ENCODE data around the gene MYO10.
"Not testable (repeated sequence)": the region's sequence is repeated elsewhere in the genome, so short reads cannot be mapped to it uniquely, and the experiment has no call there.

Gene MYO10

DNA sequence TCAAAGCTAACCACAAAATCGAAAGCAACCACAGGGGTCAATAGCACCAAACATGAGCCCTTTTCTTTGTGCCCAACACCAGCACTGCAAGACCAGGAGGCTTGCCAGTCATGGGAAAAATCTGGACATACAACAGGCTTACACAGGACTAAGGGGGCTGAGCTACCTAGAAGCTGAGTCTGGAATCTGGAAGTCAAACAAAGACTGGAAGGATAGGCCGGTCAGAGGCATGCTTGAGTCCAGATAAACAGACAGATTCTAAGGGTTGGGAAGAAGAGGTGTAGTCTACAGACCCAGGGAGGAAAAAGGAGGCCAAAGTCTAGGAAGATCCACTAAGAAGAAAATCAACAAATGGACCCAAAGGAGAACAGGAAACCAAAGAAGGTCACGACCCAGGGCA, 73.3 kb downstream of the MYO10 start:
- no peak for DNase-seq (ENCODE audit: low spot score)

DNA sequence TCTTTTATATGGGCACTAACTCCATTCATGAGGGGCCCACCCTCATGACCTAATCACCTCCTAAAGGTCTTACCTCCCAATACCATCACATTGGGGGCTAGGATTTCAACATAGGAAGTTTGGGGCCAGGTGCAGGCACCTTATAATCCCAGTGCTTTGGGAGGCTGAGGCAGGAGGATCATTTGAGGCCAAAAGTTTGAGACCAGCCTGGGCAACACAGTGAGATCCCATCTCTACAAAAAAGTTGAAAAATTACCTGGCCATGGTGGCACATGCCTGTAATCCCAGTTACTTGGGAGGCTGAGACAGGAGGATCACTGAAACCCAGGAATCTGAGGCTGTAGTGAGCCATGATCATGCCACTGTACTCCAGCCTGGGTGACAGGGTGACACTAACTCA, 76.7 kb downstream of the MYO10 start:
- DNase-seq (ENCODE audit: low spot score), result no peak

DNA sequence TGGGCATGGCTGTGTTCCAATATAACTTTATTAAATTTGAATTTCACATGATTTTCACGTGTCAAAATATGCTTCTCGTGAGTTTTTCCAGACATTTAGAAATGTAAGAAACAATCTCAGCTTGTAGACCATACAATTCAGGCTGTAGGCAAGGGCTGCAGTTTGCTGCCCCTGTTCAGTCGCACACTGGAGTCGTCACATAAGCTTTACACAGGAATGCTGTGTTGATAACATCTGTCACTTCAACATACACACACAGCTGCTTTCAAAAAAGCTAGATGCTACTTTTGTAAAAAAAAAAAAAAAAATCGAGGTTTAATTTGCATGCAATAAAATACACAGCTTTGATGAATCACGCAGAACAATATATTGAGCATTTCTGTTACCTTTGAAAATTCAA, 77.9 kb downstream of the MYO10 start:
- no peak for DNase-seq (ENCODE audit: low spot score)

DNA sequence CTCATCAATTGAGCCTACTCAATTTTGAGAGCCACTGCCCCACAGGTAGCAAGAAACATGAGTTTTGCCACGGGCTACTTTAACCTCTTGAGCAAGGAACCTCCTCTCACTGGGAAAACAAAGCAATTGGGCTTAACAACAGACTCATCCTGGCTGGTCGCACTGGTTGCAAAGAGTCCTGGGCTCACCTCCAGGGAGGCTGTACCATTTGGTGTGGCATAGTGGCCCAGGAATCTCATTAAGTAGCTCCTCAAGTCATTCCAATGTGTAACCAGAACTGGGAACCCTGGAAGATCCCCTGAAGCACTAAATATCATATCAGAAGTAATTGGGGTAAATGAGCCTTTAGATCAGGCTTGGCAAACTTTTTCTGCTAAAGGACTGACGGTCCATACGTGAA, 78.5 kb downstream of the MYO10 start:
- no peak for DNase-seq (ENCODE audit: low spot score)

DNA sequence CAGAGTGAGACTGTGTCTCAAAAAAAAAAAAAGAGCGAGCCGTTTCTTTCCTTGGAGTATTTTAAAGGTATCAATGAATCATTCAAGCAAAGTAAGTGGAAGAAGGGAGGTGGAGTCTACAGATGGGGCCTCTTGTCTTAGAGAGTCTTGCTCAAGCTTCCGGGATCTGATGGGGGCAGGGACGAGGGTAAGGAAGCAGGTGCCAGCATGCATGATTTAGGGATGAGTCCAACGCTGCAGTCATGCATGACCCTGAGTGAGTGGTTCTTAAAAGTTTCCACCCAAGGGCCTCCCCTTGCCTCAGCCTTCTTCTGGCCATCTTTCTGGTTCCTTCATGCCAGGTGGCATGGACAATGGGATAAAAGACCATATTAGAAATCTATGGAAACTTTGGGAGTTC, 79.6 kb downstream of the MYO10 start:
- no peak for DNase-seq (ENCODE audit: low spot score)

DNA sequence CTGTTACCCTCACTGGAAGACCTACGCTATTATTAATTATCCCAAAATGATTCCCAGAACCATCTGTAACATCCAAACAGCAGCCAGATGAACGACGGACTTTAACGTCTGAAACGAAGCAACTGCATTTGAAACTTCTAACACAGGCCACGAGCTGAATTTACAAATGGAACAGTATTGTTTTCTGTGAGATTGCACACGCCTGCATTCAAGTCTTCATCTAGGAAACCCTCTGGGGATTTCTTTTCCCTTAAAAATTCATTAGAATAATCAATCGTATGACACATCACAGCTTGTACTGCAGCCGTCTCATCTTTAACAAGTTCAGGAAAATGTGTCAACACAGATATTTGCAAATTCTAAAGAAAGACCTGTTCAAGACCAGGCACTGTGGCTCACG, 80.2 kb downstream of the MYO10 start:
- DNase-seq (ENCODE audit: low spot score), result no peak

DNA sequence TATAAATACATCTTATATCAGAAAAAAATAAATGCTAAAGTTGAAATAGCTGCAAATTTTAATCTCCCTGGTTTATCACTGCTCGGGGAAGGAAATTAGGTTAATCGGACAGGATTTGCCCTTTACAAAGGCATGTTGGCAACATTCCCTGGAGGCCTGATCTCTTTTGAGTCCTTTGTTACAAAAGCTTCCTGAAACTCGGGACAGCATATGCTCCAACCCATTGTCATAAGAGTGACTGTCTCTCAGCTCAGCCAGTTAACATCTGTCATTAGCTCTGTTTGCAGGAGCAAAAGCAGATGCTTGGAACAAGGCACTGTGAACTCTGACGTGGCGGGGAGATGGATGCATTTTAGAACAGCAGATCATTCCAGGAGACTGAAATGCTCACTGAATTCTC, 80.6 kb downstream of the MYO10 start:
- DNase-seq (ENCODE audit: low spot score), result no peak

DNA sequence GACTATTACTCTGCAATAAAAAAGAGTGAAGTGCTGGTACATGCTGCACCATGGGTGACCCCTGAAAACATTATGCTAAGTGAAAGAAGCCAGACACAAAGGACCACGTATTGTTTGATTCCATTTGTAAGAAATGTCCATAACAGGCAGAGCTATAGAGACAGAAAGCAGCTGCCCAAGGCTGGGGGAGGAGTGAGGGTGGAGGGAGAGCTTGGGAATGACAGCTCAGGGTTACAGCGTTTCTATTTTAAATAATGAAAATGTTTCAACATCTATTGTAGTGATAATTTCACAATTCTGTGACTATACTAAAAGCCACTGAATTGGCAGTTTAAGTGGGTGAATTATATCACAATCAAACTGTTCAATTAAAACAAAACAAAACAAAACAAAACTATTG, 81.7 kb downstream of the MYO10 start:
- no peak for DNase-seq (ENCODE audit: low spot score)

DNA sequence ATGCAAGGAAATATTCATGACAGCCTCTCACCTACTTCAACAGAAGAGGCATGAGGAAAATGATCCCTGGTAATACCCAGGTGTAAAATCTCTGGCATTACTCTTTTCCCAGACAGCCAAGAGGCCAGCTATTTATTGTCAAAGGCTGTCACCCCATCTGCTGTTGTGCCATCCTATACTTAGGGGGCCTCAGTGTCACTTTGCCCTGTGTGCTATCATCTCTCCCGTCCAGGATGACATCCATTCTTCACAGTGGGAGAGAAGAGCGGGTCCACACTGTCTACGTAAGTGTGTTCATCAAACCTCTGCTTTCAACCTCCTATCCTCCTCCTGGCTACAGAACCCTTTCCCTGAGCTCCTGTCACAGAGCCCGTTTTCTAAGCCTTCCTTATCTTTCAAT, 82.6 kb downstream of the MYO10 start:
- no peak for DNase-seq (ENCODE audit: low spot score)

DNA sequence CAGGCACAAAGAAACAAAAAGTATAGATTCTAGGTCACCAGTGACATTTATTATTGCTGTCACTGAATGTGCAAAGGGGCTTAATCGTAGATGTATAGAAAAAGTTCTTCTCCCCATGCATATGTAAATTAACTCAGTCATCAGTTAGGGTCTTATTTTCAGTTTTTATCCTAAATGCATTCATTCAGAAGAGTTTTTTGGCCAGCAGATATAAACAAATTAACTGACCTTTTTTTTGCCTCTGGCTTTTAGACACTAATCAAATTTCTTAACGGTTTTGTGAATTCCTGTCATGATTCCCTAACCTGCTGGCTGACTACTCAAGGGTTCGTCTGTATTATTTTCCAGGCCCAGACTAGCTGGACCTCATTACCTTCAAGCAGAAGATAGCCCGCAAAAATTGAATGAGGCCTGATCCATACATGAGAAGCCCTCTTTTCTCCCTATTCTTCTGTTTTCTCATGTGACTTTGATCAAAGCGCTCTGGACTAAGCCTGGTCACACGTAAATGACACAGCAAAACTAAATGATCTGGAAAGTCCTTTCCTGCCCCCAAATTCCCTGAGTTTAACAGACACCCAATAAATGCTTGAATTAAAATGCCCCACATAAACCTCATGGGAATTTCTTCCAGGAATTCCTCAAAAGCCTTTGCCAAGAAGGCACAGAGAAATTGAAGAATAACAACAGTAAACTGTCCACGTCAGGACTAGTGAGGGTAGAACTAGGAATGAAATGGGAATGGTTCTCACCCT, 83.7 kb downstream of the MYO10 start:
- no peak for DNase-seq (ENCODE audit: low spot score)

DNA sequence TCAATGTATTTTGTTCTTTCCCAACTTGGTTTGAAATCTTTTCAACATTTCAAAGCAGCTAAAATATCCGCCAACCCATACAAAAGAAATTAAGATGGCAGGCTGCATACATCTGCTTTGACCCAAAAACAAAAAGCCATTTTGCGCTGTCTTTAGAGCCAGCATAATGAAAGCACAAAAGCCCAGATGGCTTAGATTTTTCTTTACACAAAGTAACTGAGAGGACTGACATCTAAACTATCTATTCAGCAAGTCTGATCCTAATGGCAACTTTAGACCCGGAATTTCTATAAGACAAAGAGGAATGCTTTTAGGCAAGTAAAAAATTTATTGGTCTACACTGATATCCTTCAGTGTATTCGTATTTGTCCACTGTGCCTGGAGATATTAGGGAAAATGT, 86.3 kb downstream of the MYO10 start:
- no peak for DNase-seq (ENCODE audit: low spot score)

DNA sequence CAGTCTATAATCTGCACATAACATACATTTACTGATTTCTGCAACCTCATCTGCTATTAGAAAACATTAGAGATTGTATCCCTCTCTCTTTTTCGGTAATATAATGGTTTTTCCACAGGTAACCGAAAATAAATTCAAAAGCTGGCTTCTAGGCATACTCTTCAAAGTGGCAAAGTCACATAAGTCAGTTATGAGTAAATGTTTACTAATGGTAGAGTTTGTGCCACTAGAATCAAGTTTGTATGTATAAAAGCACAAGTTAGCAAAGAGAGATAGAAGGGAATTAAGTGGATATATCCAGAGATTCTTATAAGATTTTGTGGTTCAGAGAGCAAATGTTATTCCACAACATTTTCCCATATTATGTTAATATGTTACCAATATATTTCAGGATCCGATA, 86.9 kb downstream of the MYO10 start:
- no peak for DNase-seq (ENCODE audit: low spot score)

DNA sequence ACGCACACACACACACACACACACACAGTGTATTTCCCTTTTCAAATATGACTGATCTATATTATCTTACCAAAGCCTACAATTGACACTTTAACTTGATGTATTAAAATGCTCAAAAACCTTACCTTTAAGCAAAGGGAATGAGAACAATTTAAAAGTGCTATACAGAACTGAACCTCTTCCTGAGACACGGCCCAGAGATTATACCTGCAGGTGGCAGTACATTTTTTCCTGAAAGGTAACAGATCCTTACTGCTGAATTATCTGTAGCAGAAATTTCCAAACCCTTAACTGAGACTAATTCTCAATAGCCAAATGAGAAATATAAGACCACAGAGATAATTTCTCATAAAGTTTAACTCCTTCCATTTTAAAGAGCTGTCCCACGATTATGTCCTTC, 91.1 kb downstream of the MYO10 start:
- no peak for DNase-seq (ENCODE audit: low spot score)

DNA sequence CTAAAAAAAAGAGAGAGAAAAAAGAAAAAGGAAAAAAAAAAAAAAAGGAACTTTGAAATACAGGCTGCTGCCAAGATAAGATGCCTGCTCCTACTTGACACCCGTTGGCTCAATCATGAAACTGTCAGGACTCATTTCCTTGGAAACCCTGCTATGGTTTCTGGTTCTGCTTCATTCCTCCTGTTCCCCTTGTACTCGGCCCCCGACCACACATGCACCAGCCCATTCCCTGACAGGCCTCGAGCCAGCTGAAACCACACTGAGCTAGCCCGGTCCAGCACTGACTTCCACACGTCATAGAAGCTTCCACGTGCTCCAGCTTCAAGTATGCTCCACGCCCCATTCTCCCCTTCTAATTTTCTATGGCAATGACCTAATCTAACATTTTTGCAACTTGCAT, 93.2 kb downstream of the MYO10 start:
- no peak for DNase-seq (ENCODE audit: low spot score)

DNA sequence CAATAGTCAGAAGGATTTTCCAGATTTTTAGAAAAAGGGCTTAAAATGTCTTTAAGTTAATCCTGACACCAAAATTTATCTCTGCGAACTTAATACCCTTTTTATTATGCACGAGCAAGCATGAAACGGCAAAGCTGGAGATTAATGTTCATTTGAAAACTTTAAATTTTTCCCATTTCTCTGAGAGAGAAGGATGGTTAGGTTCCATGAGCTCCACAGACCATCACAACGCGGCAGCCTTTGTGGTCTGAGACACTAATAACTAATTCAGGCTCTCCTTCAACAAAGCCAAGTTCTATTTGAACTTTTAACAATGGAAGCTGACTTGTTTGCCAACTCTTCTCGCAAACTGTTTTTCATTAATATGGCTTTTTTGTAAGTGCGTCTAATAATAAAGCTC, 94.7 kb downstream of the MYO10 start:
- no peak for DNase-seq (ENCODE audit: low spot score)

DNA sequence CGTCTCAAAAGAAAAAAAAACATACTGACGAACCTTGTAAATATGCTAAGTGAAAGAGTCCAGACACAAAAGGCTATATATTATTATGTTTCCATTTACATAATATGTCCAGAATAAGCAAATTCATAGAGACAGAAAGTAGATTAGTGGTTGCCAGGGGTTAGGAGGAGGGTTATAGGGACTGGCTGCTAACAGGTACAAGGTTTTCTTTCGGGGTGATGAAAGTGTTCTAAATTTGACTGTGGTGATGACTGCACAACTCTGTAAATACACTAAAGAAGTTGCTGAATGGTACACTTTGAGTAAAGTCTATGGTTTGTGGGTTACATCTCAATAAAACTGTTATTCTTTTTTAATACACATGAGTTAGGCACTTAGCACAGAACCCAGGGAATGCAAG, 98.8 kb downstream of the MYO10 start:
- no peak for DNase-seq (ENCODE audit: low spot score)

DNA sequence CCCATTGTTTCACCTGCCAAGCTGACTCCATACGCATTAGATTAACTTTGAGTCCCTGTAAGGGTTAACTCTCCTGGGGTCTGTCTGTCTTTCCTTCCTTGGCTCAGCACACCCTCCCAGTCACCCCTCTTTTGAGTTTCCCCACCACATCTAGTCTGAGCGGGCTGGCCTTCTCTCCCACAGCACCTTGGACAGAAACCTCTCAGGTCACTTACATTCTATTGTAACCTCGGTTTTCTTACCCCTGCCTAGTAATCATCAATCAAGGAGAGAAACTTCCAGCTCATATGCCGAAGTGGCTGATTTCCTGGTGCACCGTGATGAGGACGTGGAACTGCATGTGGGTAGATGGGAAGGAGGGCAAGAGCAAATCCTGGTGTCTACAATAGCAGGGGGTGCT, 102.1 kb downstream of the MYO10 start:
- no peak for DNase-seq (ENCODE audit: low spot score)

DNA sequence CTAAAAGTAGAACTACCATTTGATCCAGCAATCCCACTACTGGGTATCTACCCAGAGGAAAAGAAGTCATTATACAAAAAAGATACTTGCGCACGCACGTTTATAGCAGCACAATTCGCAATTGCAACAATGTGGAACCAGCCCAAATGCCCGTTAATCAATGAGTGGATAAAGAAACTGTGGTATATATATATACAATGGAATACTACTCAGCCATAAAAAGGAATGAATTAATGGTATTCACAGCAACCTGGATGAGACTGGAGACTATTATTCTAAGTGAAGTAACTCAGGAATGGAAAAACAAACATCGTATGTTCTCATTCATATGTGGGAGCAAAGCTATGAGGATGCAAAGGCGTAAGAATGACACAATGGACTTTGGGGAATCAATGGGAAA, 104.8 kb downstream of the MYO10 start:
- DNase-seq (ENCODE audit: low spot score), result not testable (repeated sequence)

DNA sequence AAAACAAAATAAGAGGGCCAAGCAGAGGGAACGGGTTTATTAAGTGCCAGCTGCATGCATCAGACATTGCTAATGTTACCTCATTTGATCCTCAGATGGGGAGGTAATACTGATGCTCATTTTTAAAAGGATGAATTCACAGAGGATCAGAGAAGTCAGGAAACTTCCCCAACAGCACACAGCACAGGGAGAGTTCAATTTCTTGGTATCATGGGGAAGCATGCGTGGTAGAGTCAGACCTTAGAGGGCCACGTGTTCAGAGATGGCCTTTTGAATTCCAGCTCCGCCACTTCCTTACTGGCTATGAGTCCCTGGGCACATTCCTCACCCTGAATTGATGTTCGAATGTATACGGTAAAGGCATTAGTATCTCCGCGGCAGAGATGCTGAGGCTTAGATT, 108.3 kb downstream of the MYO10 start:
- DNase-seq (ENCODE audit: low spot score), result no peak

DNA sequence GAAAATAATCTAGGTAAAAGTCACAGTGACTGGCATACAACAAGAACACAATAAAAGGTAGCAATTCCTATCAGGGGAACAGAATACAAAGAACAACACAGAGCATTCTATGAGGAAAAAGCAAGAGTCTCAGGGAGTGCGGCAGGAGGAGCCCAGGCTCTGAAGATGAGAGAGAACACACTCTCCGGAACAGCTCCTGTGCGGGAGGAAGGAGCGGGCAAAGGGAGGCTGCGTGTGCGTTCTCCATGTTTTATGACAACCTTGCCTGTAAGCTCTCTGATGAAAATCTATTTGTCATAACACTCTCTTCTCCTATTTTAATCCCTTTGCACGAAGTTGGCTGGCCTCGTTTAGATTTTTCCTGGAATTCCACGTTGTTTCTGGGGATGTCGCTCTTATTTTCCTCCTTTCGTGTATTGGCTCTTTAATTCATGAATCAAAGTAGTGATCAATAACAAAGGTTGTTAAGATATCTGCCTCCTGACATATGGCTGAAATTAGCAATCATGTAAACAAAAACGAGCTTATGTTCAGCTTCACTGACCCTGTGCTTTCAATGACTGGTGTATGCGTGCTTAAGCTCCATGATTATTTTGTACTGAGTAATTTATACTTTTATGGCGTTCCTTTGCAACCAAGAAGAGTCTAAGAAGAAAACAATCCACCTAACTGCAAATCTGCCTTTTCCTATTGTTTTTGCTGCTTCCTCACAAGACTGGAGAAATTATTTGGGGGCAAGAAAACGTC, 109.5 kb downstream of the MYO10 start:
- DNase-seq (ENCODE audit: low spot score), result no peak

DNA sequence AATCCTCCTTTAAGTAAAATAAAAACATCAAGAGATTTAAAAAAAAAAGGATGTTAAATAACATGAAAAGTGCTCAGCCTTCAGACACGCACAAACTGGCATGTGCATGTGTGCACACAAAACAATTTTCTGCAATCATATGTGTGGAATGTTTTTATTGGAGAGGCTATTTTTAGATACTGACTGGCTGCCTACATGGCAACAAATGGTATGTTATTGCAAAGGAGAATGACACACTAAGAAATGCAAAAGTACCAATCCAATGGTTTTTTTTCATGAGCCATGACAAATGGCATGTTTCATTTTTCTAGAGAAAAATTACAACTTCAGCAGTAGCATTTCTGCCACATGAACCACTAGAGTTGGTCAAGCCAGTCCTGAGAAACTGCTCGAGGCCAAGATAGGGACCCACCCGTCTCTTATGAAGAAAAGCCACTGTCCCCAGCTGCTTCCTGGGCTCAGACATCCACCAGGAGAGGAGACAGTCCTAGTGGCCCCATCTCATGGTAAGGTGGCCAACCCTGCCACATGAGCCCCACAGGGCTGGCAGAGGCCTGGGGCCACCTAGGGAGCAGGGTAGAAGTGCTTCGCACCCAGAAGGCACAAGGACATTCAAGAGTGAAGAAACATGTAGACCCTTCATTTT, 116.4 kb downstream of the MYO10 start:
- no peak for DNase-seq (ENCODE audit: low spot score)

DNA sequence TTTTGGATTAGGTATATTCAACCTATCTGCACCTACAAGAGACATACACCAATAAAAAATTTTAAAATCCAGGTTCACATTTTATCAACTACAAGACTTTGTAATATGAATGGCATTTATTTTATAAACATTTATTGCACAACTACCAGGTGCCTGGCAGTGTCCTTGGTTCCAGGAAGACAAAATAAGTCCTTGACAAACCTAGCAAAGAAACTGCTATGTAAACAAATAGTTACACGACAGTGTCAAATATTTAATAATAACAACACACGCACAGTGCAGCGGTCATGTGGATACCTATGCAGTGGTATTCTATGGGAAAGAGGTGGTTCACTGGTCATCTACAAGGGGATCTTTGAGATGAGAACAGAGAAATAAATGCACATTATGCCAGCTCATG, 120.7 kb downstream of the MYO10 start:
- no peak for DNase-seq (ENCODE audit: low spot score)

DNA sequence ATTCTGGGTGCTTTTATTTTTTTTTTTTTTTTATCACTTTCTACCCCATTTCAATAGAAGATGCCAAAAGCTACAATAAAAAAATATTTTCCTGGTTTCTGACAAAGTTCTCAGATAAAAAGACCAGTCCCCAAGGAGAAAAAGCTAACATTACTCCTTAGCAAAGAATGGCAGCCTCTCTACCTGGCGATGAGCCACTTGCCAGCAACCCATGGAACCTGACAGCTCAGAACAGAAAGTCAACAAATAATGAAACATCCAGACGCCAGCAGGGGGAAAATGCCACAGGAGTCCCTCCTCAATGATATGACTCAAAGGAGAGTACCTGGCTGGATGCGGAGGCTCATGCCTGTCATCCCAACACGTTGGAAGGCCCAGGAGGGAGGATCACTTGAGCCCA, 123.2 kb downstream of the MYO10 start:
- no peak for DNase-seq (ENCODE audit: low spot score)

Data from CD4-positive, alpha-beta T cell treated with Interleukin-15 for 4 hours (primary cell).